KG1 (cell line): Measurements from ENCODE around the gene GLG1.
"Not testable (repeated sequence)": the region's sequence is repeated elsewhere in the genome, so short reads cannot be mapped to it uniquely, and the experiment has no call there.

Source experiments
- DNase-seq: peaks from one replicate; lab custom pipeline; 2025; lab: John Stamatoyannopoulos, UW

Gene GLG1

DNA sequence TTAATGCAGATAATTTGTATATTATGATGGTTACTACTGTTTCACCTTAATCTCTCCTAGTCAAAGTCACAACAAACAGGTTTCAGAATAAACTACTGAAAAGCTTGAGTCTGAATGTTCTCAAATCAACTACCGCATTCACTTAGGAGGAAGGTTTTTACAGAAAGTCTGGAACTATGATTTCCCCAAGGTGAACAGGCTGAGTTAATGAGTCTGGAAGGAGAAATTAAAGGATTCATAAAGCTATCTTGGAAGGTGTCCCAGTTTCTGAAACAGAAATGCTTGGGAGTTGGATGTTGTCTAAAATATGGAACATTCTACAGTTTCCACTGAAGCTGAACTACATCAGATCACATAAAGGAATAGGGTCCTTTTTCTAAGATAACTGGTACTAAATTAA is 69.2 kb downstream of the GLG1 start:
- DNase-seq, result not testable (repeated sequence)

DNA sequence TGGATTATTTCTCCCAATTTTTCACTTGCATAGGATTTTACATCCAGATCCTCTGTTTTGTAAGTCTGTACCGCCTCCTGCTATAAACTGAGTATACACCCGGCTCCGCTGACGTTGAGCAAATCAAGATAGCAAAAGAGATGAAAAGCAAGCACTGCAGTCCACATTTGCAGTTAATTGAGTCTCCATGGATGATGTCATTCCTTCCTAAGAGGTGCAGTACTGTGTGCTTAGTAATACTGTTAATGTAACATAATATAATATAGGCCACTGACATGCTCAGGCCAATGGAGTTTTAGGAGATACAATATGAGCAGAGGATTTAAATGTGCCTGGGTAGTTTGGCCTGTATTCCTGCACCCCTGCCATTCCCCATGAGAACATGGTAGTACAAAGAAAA is 72.3 kb downstream of the GLG1 start:
- DNase-seq, result not testable (repeated sequence)

DNA sequence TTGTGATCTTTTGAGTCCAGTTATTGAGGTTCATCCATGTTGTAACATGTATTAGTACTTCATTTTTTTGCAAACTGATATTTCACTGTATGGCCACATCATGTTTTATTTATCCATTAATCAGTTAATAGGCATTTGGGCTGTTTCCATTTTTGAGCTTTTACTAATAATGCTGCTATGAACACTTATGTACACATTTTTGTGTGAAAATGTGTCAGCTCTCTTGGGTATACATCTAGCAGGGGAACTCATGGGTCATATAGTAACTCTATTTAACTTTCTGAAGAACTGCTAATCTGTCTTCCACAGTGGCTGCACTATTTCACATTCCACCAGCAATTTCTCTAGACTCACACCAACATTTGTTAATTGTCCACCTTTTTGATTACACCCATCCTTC is 82.0 kb downstream of the GLG1 start:
- no peak for DNase-seq

DNA sequence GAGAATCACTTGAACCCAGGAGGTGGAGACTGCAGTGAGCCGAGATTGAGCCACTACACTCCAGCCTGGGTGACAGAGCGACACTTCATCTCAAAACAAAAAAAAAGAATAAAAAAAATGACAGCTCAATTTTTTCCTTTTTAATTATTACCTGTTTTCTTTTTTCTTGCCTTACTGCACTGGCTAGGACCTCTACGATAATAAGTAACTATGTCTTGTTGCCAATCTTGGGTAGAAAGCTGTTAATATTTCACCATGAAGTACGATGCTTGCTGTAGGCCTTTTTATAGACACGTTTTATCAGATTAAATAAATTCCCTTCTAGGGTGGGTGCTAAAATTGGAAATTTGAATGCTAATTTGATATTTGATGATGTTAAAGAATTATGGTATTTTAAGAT is 82.8 kb downstream of the GLG1 start:
- DNase-seq, result no peak

DNA sequence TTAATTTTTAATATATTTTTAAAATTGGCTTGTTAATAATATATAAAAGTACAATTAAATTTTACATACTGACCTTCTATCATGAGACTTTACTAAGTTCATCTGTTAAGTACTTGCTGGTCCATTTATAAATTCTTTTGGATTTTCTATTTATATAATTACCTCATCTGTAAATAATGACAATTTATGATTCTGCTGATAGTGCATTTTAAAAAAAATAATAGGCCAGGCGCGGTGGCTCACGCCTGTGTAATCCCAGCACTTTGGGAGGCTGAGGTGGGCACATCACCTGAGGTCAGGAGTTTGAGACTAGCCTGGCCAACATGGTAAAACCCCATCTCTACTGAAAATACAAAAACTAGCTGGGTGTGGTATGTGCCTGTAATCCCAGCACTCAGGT is 83.2 kb downstream of the GLG1 start:
- not testable (repeated sequence) for DNase-seq

DNA sequence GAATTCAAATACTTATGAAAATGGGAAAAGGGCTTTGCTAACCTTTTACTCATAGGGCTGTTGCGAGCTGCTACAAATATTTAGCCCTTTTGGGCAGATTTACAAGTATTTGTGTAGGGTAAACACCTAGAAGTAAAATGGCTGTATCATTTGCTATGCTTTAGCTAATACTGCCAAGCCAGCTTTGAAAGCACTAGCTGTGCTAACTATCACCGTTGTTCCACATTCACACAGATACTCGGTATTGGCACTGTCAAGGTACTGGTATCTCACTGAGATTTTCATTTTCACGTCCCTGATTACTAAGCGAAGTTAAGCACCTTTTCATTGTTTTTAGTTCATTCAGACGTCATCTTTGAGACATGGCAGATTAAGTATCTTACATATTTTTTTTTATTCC is 84.8 kb downstream of the GLG1 start:
- DNase-seq, result no peak

DNA sequence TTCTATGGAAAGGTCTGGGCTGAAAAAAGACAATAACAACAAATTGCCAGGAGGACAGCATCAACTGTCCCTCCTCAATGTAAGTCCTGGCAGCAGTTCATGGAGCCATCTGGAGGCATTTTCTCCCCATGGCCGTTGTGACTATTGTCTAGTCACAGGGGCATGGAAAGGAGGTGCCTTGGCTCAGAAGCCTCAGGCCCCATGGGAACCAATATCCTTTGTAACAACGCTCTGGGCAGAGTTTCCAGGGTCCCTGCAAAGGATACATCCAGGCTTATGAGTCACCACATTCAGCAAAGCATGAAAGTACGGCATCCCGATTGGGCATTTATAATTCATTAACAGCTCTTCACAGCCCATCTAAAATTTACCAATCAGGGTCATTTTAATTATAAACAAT is 85.2 kb downstream of the GLG1 start:
- DNase-seq, result no peak

DNA sequence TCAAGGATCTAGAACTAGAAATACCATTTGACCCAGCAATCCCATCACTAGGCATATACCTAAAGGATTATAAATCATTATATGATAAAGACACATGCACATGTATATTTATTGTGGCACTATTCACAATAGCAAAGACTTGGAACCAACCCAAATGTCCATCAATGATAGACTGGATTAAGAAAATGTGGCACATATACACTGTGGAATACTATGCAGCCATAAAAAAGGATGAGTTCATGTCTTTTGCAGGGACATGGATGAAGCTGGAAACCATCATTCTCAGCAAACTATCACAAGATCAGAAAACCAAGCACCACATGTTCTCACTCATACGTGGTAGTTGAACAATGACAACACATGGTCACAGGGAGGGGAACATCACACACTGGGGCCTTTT is 88.0 kb downstream of the GLG1 start:
- DNase-seq, result not testable (repeated sequence)

DNA sequence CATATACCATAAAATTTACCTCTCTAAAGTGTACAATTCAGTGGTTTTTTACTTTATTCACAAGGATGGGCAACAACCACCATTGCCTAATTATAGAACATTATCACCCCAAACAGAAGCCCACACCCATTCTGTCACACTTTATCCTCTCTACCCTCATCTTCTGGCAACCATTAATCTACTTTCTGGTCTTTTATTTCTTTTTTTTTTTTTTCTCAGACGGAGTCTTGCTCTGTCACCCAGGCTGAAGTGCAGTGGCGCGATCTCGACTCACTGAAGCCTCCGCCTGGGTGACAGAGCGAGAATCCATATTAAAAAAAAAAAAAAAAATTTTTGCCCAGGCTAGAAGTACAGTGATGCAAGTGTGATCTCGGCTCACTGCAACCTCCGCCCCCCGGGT is 95.0 kb downstream of the GLG1 start:
- no peak for DNase-seq

DNA sequence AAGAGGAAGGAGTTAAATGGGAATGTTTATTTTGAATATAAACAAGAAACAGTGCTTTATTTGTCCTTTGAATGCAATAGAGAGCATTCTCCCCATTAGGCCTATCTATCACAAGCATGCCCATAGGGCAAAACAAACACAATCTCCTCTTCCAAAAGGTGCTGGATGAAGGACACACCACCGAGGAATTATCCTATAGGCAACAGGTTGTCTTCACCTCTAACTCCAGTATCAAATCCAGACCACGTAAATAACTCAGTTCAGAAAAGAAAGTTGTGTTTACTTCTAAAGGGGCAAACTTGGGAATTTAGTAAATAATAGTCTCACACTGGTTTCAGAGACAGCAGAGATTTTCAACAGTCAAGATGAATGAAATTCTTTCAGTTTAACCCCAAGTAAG is 101.9 kb downstream of the GLG1 start:
- no peak for DNase-seq

DNA sequence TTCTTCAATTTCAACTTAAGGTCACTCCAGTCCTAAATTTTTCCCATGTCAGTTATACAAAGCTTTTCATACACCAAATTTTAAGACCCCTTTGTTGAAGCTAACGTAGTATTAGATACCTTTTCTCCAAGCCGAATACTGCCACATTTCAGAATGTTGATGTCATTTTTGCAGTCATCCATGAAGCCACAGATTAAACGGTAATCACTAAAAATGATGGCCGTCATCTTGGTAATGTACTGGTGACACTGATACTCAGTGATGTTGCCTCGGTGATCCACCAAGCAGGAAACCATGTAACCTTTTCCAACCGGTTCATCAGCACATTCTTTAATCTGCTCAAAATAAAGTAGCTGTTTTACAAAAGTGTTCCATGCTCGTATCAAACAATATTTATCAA is 103.5 kb downstream of the GLG1 start:
- no peak for DNase-seq

DNA sequence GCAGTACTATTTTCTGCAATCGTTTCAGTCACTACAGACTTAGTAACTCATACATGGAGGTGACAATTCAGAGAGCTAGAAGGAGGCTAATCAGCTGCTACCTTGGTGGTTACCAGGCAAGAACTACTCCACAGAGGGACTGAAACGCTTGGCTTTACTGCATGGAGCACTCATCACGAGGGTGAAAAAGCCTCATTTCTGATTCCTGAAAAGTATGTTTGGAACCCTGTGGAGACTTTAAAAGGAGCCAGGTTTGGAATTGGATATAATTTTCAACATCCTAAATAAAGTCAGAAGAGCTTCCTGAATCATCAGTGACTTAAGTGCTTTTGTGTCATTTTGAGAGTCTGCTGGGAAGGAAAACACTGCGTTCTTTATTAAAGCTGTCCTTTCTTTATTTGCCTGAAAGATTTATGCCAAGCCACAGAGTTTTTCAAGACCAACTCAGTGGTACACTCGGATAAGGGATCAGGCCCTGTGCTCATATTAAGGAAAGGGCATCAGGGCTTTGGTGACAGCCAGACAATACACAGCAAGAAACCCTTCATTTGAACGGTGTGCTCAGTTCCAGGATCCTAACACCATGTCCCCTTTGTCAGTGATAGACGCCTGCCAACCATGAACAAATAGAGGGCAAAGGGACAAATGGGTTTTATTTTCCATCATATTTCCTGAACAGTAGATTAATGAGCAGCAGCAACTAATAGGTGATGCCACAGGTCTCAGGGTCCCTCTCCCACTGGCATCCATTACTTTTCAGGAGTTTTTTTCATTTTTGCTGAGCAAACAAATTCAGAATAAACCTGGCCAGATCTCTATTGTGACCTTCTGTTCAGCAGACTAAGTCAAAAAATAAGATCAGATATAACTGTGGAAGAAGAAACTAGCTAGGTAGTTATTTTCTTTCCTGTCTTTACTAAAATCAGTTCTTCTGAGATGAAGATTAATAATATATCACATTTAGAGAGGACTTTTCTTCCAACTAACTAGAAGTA is 105.1 kb downstream of the GLG1 start:
- no peak for DNase-seq

DNA sequence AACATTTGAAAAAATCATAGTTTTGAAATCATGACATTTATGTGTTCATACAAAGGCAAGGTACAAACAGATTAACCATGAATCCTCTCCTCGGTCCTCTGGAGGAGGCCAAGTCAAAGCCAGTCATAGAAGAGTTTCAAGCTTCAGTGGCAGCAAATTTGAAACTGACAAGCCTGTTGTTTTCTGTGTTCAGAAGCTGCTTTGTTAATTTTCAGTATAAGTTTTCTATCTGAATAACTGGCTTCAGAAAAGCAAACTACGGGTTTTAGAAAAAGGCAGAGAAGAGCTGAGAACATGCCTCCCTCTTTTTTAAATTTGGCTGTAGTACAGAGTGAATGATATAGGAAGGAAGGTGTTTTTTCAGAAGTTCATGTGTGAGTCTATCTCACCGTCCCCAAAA is 106.0 kb downstream of the GLG1 start:
- DNase-seq, result no peak

DNA sequence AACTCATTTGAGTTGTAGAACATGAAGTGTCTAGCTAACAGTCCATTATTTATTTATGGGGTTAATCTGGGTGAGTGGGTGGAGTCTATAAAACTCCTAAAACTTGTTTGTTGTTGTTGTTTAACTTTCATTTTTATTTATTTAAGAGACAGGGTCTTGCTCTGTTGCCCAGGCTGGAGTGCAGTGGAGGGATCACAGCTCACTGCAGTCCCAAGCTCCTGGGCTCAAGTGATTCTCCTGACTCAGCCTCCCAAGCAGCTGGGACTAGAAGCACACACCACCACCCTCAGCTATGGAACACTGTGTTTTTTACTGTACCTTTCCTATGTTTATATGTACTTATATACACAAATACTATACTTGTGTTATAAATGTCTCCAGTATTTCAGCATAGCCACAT is 107.8 kb downstream of the GLG1 start:
- DNase-seq, result no peak

DNA sequence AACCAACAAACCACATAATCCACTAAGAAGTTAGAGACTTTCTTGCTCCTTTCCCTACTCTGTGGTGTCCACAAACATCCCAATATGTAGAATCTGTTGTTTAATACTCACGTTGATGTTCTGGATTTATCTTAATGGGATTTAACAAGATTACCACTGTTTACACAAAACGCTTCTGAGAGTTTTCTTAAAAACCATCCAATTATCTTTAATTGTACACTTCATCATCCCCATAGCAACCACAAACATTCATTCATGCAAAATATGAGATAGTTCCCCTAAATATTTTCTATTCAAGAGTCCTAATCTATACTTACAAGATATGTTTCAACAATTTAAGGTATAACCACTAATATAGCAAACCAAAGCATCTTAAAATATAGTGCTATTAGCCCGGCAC is 109.2 kb downstream of the GLG1 start:
- no peak for DNase-seq

DNA sequence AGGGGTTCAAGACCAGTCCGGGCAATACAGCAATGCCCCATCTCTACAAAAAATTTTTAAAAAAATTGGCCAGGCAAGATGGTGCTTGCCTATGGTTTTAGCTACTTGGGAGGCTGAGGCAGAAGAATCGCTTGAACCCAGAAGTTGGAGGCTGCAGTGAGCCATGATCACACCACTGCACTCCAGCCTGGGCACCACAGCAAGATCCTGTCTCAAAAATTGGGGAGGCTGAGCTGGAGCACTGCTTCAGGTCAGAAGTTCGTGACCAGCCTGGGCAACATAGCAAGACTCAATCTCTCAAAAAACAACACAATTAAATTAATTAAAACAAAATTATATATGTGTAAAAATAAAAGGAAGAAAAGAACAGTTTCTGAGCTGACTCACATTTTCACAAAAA is 110.9 kb downstream of the GLG1 start:
- no peak for DNase-seq

DNA sequence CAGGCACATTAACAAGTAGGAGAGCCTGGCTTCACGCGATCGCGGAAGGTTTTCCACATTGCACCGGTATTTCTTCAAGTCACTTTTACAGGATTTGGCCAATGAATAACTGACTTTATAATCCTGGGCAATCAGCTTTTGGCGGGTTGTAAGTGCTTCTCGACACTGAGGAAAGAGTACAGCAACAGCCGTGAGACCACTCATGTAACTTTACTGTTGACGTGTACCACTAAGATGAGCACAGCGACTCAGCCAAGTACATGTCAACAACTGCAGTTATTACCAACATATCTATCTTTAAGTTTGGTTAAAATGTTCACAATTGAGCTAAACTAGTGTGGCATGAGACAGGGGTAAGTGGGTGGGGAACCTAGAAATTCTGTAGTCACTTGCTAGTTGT is 113.9 kb downstream of the GLG1 start:
- DNase-seq, result no peak

DNA sequence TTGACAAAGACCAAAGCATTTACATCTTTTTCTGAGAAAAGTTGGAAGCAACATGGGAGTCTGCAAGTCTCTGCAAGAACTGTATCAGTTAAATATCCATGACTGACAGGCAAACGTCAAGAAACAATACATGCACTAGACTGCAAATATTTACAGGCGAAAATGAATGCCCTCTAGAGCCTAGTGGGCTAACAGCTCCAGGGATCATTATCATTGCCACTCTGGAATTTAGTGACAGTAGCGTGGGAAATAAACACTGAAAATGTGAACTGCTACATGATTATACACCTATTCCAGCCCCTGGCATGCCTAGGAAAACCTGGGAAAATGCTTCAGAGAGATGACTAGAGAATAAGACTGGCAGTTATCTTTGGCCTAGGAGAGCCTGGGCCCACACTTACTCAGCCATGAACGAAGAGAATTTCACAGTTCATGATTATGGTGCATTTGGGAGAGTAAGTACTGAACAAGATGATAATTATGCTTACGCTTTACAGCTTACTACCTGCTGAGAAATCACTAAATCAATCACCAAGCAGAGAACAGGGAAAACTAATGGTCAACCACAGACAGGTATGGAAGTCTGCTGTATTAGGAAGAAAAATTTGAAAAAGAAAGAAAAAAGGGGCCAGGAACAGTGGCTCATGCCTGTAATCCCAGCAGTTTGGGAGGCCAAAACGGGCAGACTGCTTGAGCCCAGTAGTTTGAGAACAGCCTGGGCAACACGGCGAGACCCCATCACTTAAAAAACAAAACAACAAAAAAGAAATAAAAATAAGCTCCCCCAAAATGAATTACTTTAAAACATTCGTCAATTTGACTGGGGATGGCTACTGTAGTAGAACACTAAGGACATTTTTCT is 119.0 kb downstream of the GLG1 start:
- DNase-seq, result no peak

DNA sequence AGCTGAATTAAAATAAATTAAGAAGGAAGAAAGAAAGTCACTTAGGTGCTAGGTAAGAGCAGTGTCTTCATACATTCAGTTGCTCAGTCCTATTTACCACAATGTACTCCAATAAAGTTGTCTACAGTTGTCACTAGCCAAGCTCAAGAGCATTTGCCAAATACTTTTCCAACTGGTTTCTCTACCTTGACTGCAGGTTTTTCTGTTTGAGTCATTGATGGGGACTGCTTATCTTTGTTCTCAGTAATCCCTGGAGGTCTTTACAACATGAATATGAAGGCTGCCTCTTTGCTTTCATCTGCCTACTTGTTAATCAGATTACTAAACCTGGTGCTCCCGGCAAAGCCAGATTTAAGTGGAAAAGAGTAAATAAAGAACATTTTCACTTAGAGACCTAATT is 121.0 kb downstream of the GLG1 start:
- no peak for DNase-seq

DNA sequence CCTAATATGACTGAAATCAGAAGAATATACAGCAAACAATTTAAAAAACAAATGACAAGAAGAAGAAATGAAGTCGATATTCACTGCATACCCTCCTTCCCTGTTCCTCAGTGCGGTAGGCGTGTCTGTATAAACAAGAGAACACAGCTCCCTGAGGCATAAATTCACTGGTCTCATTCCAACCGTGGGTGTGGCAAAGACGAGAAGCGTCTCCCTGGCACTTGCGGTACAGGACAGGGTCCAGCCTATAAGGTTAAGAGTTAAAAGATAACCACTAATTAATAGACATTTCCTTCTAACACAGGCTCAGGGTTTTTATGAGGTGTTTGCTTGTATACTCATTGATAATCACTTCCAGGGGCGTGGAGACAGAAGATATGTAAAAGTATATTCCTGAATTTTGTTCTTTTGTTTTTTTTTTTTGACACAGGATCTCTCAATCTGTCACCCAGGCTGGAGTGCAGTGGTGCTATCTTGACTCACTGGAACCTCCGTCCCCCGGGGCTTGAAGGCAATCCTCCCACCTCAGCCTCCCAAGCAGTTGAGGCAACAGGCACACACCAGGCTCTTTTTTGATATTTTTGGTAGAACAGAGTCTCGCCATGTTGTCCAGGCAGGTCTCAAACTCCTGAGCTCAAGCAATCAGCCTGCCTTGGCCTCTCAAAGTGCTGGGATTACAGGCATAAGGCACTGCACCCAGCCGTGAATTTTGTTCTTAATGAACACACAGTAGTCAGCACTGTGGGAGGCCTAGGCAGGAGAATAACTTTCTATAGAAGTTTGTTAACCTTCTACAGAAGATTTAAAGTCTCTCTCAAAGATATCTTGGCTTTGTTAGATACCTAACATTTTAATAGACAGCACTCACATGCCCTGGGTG is 126.5 kb downstream of the GLG1 start:
- no peak for DNase-seq

DNA sequence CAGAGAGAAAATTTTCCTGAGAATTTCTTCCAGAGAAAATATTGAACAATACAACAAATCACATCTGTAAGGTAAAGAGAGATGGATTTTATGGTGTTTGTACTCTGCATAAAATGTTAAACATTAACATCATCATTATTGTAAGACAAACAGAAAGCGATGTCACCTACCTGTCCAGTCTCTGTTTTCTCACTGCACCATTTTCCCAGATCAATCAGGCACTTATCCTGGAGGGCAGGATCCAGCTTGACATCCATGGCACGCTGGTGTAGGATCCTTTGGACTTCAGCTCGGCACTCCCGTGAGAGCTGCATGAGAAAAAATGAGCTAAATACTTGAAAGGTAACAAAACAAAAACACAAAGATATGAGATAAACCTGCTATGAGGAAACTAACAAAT is 129.7 kb downstream of the GLG1 start:
- no peak for DNase-seq

DNA sequence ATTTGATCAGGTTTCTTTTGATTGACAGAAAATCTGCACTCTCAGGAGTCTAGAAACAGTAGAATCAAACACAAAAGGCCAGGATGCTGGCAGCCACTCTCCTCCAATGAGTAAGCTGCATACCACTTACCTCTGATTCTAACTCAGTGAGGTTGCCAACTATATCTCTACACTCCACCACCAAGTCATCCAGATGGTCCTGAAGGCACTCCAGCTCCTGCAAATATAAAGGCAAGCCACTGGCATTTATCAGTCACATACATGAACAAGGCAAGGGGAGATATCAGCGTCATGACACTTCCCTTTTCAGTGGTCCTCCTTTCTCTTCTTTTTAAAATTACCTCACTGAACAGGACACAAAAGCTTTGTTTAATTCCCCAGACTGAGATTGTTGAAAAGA is 132.5 kb downstream of the GLG1 start:
- DNase-seq, result no peak
